Right ventricle myocardium inferior (tissue), 1 donor: Measurements from ENCODE around the gene RNFT2. TPM values are rescaled to one million over a fixed set of nuclear protein-coding genes. Genes with fewer than 3 reads are reported as not detected.
"Not testable (repeated sequence)": the region's sequence is repeated elsewhere in the genome, so short reads cannot be mapped to it uniquely, and the experiment has no call there.

Source experiments
- ATAC-seq: fragments of 200-7000 bp; cut with Tn5 transposase; one replicate; pipeline ENCODE4 v1.9.1; 2020; ENCODE audit warnings: mild to moderate bottlenecking, moderate library complexity
- DNase-seq: peaks from one replicate; pipeline ENCODE4 v3.0.0; 2021; ENCODE audit errors: missing footprints
- intact Hi-C: fragments of 100-400 bp; cut with DNase I; formaldehyde crosslinking; loops from one replicate; pipeline ENCODE4 v1.11.0; 2022
- total RNA-seq: library from RNA; stranded (reverse); fragmentation: NEBNext Ultra II Directional; extraction: Animal tissue kit (Norgen Biotek cat#: 25700); gene quantifications from one replicate; pipeline ENCODE4 v1.2.1, GENCODE V29; 2021
- donor health status: DM: no; HTN: yes; CAD: no; lungs with severe emphysema.

Gene RNFT2
- total RNA-seq, 1 donor from 2014 or later = 1.0 TPM

GRCh38 chr12:116735084-116735483, 3.0 kb upstream of the RNFT2 start:
- ATAC-seq (no peak), DNase-seq (no peak)
- intact Hi-C loops = no loop called here

GRCh38 chr12:116735951-116736599, 2.0 kb upstream of the RNFT2 start:
- intact Hi-C loops = no loop called here
- no peak for ATAC-seq
- DNase-seq = no peak

- intact Hi-C loops = no loop called here
- ATAC-seq = no peak
- DNase-seq = no peak
Observed at GRCh38 chr12:116736962-116737773, 947 bp upstream of the RNFT2 start.

DNA sequence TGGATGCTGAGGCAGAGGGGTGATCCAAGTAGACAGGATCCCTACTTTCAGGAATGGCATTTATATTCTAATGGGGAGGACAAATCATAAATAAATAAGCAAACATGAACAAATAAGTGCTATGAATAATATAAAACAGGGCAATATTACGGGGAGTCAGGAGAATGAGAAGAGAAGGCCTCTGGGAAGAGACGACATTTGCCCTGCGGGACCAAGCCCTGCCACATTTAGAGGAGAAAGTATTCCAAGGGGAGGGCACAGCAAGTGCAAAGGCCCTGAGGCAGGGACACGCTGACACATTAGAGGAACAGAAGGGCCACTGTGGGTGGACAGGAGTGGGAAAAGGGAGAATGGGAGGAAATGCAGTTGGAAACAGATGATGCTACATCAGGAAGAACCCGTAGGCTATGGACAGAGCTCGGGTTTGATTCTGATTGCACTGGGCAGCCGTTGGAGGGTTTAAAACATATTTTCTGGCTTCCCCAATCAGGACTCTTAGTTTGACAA, 1.3 kb downstream of the RNFT2 start:
- intact Hi-C loops = no loop called here
- DNase-seq (no peak), ATAC-seq (no peak)

DNA sequence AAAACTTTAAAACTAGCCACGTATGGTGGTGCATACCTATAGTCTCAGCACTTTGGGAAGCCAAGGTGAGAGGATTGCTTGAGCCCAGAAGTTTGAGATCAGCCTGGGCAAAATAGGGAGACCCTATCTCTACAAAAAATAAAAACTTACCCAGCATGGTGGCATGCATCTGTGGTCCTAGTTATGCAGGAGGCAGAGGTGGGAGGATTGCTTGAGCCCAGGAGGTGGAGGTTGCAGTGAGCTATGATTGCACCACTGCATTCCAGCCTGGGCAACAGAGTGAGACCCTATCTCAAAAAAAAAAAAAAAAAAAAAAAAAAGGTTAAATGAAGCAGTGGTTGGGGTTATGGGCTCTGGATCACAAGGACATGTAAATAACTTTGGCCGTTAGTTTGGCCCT, 4.7 kb downstream of the RNFT2 start:
- not testable (repeated sequence) for ATAC-seq
- intact Hi-C loops = loop anchor here (5.0 kb wide), 1 partner anchor 75 kb away; no protein-coding TSS in a partner anchor

DNA sequence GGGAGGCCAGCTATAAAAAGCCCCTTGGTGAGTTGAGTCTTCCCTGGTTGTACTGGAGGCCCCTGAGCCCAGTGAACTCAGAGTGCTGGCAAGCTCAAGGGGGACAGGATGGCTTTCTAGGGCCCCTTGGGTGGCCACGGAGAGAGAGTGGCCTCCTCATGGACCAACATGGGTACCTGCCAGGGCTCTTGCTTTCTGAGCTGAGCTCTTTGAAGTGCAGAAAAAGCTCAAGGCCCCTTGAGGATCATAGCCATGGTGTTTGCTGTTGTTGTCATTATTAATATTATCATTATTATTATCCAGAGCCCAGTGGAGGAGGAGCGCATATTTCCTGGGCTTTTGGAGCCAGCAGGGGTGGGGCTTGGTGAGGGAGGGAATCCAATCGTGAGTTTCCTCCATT, 6.7 kb downstream of the RNFT2 start:
- intact Hi-C loops = loop anchor here (5.0 kb wide), 1 partner anchor 73 kb away; no protein-coding TSS in a partner anchor
- ATAC-seq = no peak
- no peak for DNase-seq

More for the DNA sequence above, 4.7 kb downstream of the RNFT2 start:
- not testable (repeated sequence) for DNase-seq

DNA sequence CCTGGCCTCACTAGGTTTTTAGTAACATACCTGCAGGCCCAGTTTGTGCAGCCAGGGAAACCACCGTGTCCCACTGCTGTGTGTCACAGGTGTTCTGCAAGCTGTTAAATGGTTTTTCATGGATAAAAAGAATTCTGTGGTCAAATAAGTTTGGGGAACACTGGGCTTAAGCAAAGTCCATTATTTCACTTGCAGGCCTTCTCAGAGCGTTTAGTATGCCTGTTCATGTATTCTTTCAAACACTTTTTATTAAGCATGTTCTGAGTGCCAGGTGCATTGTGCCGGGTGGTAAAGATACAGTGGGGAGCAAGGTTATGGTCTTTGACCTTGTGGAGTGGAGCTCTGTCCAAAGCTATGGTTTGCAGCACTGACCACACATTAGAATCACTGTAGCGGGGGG, 7.4 kb downstream of the RNFT2 start:
- intact Hi-C loops = no loop called here
- DNase-seq = no peak
- ATAC-seq = no peak

DNA sequence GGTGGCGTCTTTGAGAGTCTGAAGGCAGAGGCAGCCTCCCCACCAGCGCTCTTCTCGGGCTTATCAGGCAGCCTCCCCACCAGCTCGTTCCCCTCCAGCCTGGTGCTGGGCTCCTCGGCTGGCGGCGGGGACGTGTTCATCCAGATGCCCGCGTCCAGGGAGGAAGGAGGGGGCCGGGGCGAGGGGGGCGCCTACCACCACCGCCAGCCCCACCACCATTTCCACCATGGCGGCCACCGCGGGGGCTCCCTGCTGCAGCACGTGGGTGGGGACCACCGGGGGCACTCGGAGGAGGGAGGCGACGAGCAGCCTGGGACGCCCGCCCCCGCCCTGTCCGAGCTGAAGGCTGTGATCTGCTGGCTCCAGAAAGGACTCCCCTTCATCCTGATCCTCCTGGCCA, 11.8 kb downstream of the RNFT2 start:
- intact Hi-C loops = no loop called here
- no peak for DNase-seq

GRCh38 chr12:116750298-116750697, 12.2 kb downstream of the RNFT2 start:
- DNase-seq (no peak), ATAC-seq (no peak)
- intact Hi-C loops = no loop called here

More for the DNA sequence above, 11.8 kb downstream of the RNFT2 start:
- no peak for ATAC-seq

DNA sequence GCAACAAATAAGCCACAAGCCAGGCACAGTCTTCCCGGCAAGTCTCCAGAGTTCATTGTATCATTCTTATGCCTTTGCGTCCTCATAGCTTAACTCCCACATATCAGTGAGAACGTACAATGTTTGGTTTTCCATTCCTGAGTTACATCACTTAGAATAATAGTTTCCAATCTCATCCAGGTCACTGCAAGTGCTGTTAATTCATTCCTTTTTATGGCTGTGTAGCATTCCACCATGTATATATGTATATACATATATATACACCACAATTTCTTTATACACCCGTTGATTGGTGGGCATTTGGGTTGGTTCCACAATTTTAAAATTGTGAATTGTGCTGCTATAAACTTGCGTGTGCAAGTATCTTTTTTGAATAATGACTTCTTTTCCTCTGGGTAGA, 16.0 kb downstream of the RNFT2 start:
- ATAC-seq, DNase-seq, intact Hi-C loops: not testable (repeated sequence)

- ATAC-seq, intact Hi-C loops, DNase-seq: not testable (repeated sequence)
Observed at GRCh38 chr12:116754783-116755182, 16.7 kb downstream of the RNFT2 start.

- ATAC-seq (no peak), DNase-seq (no peak)
- intact Hi-C loops = no loop called here
Observed at GRCh38 chr12:116759783-116760621, 21.9 kb downstream of the RNFT2 start.

DNA sequence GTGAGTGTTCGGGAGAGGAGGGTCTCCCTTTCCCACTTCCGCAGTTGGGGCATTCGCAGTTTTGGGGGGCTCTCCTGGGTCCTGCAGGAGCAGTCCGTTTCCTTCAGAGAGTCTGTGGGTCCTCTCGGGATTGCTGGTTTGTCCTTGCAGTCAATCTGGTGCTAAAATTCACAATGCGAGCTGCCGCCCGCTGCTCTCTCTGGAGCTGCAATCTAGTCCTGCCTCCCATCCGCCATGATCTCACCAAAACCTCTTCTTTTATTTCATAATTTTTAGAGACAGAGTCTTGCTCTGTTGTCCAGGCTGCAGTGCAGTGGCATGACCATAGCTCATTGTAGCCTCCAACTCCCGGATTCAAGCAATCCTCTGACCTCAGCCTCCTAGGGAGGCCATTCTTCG, 22.5 kb downstream of the RNFT2 start:
- intact Hi-C loops = no loop called here
- no peak for ATAC-seq
- no peak for DNase-seq

- ATAC-seq = no peak
- intact Hi-C loops = no loop called here
Observed at GRCh38 chr12:116761499-116761898, 23.4 kb downstream of the RNFT2 start.

GRCh38 chr12:116765271-116765670, 27.2 kb downstream of the RNFT2 start:
- intact Hi-C loops = no loop called here

More at GRCh38 chr12:116761499-116761898, 23.4 kb downstream of the RNFT2 start:
- no peak for DNase-seq

GRCh38 chr12:116766285-116766684, 28.2 kb downstream of the RNFT2 start:
- no peak for DNase-seq
- ATAC-seq = no peak
- intact Hi-C loops = no loop called here

More at GRCh38 chr12:116765271-116765670, 27.2 kb downstream of the RNFT2 start:
- ATAC-seq = no peak
- no peak for DNase-seq

GRCh38 chr12:116766746-116767145, 28.6 kb downstream of the RNFT2 start:
- ATAC-seq (no peak), DNase-seq (no peak)
- intact Hi-C loops = no loop called here

- ATAC-seq (no peak), DNase-seq (no peak)
- intact Hi-C loops = no loop called here
Observed at GRCh38 chr12:116771651-116772050, 33.5 kb downstream of the RNFT2 start.

- ATAC-seq (no peak), DNase-seq (no peak)
- intact Hi-C loops = no loop called here
Observed at GRCh38 chr12:116773276-116773731, 35.2 kb downstream of the RNFT2 start.
